Glutamatergic neuron (in vitro differentiated cells): ENCODE data around the gene PCED1B. TPM values are rescaled to one million over a fixed set of nuclear protein-coding genes. Genes with fewer than 3 reads are reported as not detected.

ENCODE experiments used
- DNase-seq: peaks from one replicate; pipeline ENCODE4 v3.0.0; 2022
- H3K27ac Mint-ChIP-seq: one replicate; pipeline ENCODE4 v1.8.0; 2020; ENCODE audit warnings: mild to moderate bottlenecking, mixed read lengths, inconsistent platforms; ENCODE audit not compliant: unreplicated experiment
- H3K27me3 Mint-ChIP-seq: one replicate; pipeline ENCODE4 v1.8.0; 2020; ENCODE audit warnings: mild to moderate bottlenecking, moderate library complexity, mixed read lengths, inconsistent platforms; ENCODE audit not compliant: unreplicated experiment
- H3K36me3 Mint-ChIP-seq: one replicate; pipeline ENCODE4 v1.8.0; 2020; ENCODE audit warnings: mild to moderate bottlenecking, mixed read lengths, inconsistent platforms; ENCODE audit not compliant: unreplicated experiment
- H3K4me1 Mint-ChIP-seq: one replicate; pipeline ENCODE4 v1.8.0; 2020; ENCODE audit warnings: mild to moderate bottlenecking, low read depth, mixed read lengths, inconsistent platforms; ENCODE audit not compliant: unreplicated experiment
- H3K4me3 Mint-ChIP-seq: one replicate; pipeline ENCODE4 v1.8.0; 2020; ENCODE audit warnings: mild to moderate bottlenecking, mixed read lengths, inconsistent platforms; ENCODE audit not compliant: unreplicated experiment
- H3K9me3 Mint-ChIP-seq: one replicate; pipeline ENCODE4 v1.8.0; 2020; ENCODE audit warnings: mild to moderate bottlenecking, moderate library complexity, mixed read lengths, inconsistent platforms; ENCODE audit not compliant: unreplicated experiment
- CTCF ChIP-seq: fragments of 200-600 bp; sonication (generic); IDR thresholded peaks from one replicate; pipeline ENCODE4 v1.5.0; 2021; ENCODE audit not compliant: partially characterized antibody, unreplicated experiment
- total RNA-seq: library from RNA; stranded (reverse); fragmentation: NEBNext Ultra II Directional; extraction: Animal tissue kit (Norgen Biotek cat#: 25700); gene quantifications from one replicate; pipeline ENCODE4 v1.2.1, GENCODE V29; 2021; ENCODE audit not compliant: unreplicated experiment

PCED1B gene
- total RNA-seq, 1 donor from 2014 or later: 0.27 TPM

DNA sequence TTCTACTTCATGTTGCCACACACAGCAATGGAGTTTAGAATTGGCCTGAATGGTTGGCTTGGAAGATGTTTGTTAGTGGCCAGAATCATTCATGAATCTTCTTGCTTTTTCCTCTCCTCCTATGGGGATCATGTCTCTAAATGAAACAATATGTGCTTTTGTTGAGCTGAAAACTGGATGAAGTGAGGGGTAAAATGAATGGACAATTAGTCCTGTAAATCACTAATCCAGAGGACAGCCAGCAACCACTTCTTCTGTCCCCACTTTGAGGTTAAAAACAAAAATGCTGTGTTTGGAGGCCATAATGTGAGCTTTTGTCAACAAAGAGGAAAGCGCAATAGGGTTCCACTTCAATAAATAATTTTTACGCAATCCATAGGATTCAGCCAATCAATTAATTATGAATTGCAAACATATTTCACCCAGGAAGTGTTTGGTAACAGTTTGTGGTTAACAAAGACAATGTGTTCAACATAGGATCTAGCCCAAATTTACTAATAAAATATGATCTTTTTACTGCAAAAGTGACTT is 30.7 kb downstream of the PCED1B start:
- TF ChIP-seq CTCF: no peak
- H3K27me3 Mint-ChIP-seq: no peaks in the 10 kb centered on the region
- no peak for DNase-seq

GRCh38 chr12:47110718-47111391 is 31.4 kb downstream of the PCED1B start:
- Mint-ChIP-seq H3K36me3 (no peaks in the 10 kb centered on the region), H3K4me1 (no peaks in the 10 kb centered on the region), H3K27ac (no peak overlapping the region), H3K27me3 (no peaks in the 10 kb centered on the region), H3K9me3 (no peaks in the 10 kb centered on the region), H3K4me3 (no peak overlapping the region)
- DNase-seq: no peak
- TF ChIP-seq CTCF: no peak

More for the DNA sequence above, 30.7 kb downstream of the PCED1B start:
- no peaks in the 10 kb centered on the region for H3K9me3 Mint-ChIP-seq
- H3K27ac Mint-ChIP-seq: no peak overlapping the region
- no peak overlapping the region for H3K4me3 Mint-ChIP-seq
- H3K36me3 Mint-ChIP-seq: no peaks in the 10 kb centered on the region
- no peaks in the 10 kb centered on the region for H3K4me1 Mint-ChIP-seq

DNA sequence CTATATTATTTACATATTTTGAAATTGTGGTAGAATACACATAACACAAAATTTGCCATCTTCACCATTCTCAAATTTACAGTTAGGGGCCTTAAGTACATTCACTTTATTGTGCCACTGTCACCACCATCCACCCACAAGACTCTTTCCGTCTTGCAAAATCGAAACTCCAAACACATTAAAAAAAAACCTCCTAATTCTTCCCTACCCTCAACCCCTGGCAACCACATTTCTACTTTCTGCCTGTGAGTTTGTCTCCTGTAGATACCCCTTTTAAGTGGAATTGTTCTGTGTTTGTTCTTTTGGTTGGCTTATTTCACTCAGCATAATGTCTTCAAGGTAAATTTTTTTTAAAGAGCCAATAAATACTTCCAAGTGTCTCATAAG is 32.0 kb downstream of the PCED1B start:
- Mint-ChIP-seq H3K4me3 (no peak overlapping the region), H3K27me3 (no peaks in the 10 kb centered on the region), H3K9me3 (no peaks in the 10 kb centered on the region), H3K36me3 (no peaks in the 10 kb centered on the region), H3K27ac (no peak overlapping the region), H3K4me1 (no peaks in the 10 kb centered on the region)
- TF ChIP-seq CTCF: no peak
- no peak for DNase-seq

DNA sequence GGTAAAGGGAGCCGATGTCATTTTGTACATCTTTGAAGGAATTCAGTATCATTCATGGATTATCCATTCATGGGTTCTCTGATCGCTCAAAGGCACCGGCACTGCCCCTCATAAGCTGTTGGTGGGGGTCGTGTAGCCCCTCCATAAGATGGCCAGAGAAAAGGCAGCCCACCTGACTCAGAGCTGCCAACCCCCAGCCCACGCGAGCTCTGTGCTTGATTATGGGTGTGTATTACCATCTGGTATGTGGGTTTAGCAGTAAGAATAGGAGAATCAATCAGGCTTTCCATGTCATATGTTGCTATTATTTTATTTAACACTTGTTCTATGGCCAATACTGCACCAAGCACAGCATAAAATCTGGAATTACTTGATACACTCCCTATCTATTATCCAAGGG is 32.4 kb downstream of the PCED1B start:
- no peak for TF ChIP-seq CTCF
- Mint-ChIP-seq H3K4me3 (no peak overlapping the region), H3K27ac (no peak overlapping the region), H3K27me3 (no peaks in the 10 kb centered on the region), H3K9me3 (no peaks in the 10 kb centered on the region), H3K36me3 (no peaks in the 10 kb centered on the region), H3K4me1 (no peaks in the 10 kb centered on the region)
- no peak for DNase-seq

DNA sequence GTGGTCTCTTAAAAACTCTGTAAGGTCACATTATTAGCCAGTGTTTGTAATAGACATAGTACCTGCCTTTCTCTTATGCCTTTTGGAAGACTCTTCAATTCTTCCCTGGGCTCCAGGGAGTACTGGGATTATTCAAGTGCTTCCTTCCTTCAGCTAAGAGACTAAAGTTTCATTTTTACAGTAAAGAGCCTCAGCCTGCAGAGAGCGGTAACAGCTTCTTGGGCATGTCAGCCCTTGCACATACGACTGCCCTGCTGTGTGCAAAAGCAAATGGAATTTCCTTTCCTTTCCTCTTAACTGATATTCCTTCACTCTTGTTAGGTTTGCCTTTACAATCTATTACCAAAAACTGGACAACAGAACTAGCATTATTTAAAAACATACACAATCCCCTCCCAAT is 33.3 kb downstream of the PCED1B start:
- Mint-ChIP-seq H3K36me3 (no peaks in the 10 kb centered on the region), H3K4me1 (no peaks in the 10 kb centered on the region), H3K9me3 (no peaks in the 10 kb centered on the region), H3K27me3 (no peaks in the 10 kb centered on the region), H3K27ac (no peak overlapping the region), H3K4me3 (no peak overlapping the region)
- TF ChIP-seq CTCF: no peak
- DNase-seq: no peak
